ENCODE data around the gene STOM.

The STOM gene

GRCh38 chr9:121298689-121299466 lies 71.2 kb downstream of the STOM start:
- ATAC-seq (ENCODE audit: insufficient read depth, low read depth) (no peak), DNase-seq (no peak)
- H3K79me2 ChIP-seq (ENCODE audit: insufficient read depth, low read length): no peaks in the 10 kb centered on the region
- TF ChIP-seq CTCF (IDR thresholded peaks at IDR 0.05; ENCODE audit: borderline replicate concordance, extremely low read depth, low read length, poor library complexity, severe bottlenecking) (no peak), EZH2 (IDR thresholded peaks at IDR 0.05; ENCODE audit: borderline replicate concordance, low read depth, low read length, severe bottlenecking) (no peak)
- no peak overlapping the region for H3K4me3 ChIP-seq (ENCODE audit: low read depth in 1 of 2, low read length in 2 of 2)
- no peaks in the 10 kb centered on the region for H3K4me1 ChIP-seq (ENCODE audit: insufficient read depth, low read length)
- H3K36me3 ChIP-seq (ENCODE audit: insufficient read depth, low read length): no peaks in the 10 kb centered on the region
- no peak overlapping the region for H2AFZ ChIP-seq (ENCODE audit: low read depth, low read length)
- H3K4me2 ChIP-seq (ENCODE audit: insufficient read depth, low read length): no peak overlapping the region
- no peaks in the 10 kb centered on the region for H3K9me3 ChIP-seq (ENCODE audit: insufficient read depth, low read length, severe bottlenecking)
- no peak overlapping the region for H3K27ac ChIP-seq (ENCODE audit: low read length)
- no peaks in the 10 kb centered on the region for H3K27me3 ChIP-seq (ENCODE audit: insufficient read depth, low read length, poor library complexity)
- H3K9ac ChIP-seq (ENCODE audit: low read depth, low read length): no peak overlapping the region
- no peaks in the 10 kb centered on the region for H4K20me1 ChIP-seq (ENCODE audit: insufficient read depth, low read length)

- ATAC-seq (ENCODE audit: insufficient read depth, low read depth): no peak
- Histone ChIP-seq H3K27ac (ENCODE audit: low read length) (no peak overlapping the region), H3K36me3 (ENCODE audit: insufficient read depth, low read length) (no peaks in the 10 kb centered on the region), H3K9ac (ENCODE audit: low read depth, low read length) (no peak overlapping the region), H3K27me3 (ENCODE audit: insufficient read depth, low read length, poor library complexity) (no peaks in the 10 kb centered on the region), H2AFZ (ENCODE audit: low read depth, low read length) (no peak overlapping the region), H3K79me2 (ENCODE audit: insufficient read depth, low read length) (no peaks in the 10 kb centered on the region), H3K4me3 (ENCODE audit: low read depth in 1 of 2, low read length in 2 of 2) (no peak overlapping the region), H3K9me3 (ENCODE audit: insufficient read depth, low read length, severe bottlenecking) (no peaks in the 10 kb centered on the region), H3K4me1 (ENCODE audit: insufficient read depth, low read length) (no peaks in the 10 kb centered on the region), H4K20me1 (ENCODE audit: insufficient read depth, low read length) (no peaks in the 10 kb centered on the region), H3K4me2 (ENCODE audit: insufficient read depth, low read length) (no peak overlapping the region)
- no peak for DNase-seq
- TF ChIP-seq EZH2 (IDR thresholded peaks at IDR 0.05; ENCODE audit: borderline replicate concordance, low read depth, low read length, severe bottlenecking) (no peak), CTCF (IDR thresholded peaks at IDR 0.05; ENCODE audit: borderline replicate concordance, extremely low read depth, low read length, poor library complexity, severe bottlenecking) (no peak)
These were observed 72.0 kb downstream of the STOM start for GRCh38 chr9:121298016-121298538.

- Histone ChIP-seq H3K27ac (ENCODE audit: low read length) (no peak overlapping the region), H3K4me1 (ENCODE audit: insufficient read depth, low read length) (no peaks in the 10 kb centered on the region), H3K27me3 (ENCODE audit: insufficient read depth, low read length, poor library complexity) (no peaks in the 10 kb centered on the region), H3K36me3 (ENCODE audit: insufficient read depth, low read length) (no peaks in the 10 kb centered on the region), H3K9me3 (ENCODE audit: insufficient read depth, low read length, severe bottlenecking) (no peaks in the 10 kb centered on the region), H3K79me2 (ENCODE audit: insufficient read depth, low read length) (no peaks in the 10 kb centered on the region), H3K4me2 (ENCODE audit: insufficient read depth, low read length) (no peak overlapping the region), H3K4me3 (ENCODE audit: low read depth in 1 of 2, low read length in 2 of 2) (no peak overlapping the region), H2AFZ (ENCODE audit: low read depth, low read length) (no peak overlapping the region), H3K9ac (ENCODE audit: low read depth, low read length) (no peak overlapping the region), H4K20me1 (ENCODE audit: insufficient read depth, low read length) (no peaks in the 10 kb centered on the region)
- ATAC-seq (ENCODE audit: insufficient read depth, low read depth) (no peak), DNase-seq (no peak)
- TF ChIP-seq EZH2 (IDR thresholded peaks at IDR 0.05; ENCODE audit: borderline replicate concordance, low read depth, low read length, severe bottlenecking): no peak
These were observed 72.7 kb downstream of the STOM start for GRCh38 chr9:121297389-121297788.
